Endothelial cell of umbilical vein (primary cell): ENCODE data around the gene TMEFF1.

Experiments used
- CTCF ChIP-seq, 2 donors: IDR thresholded peaks; 1 replicate in 1 of 2; 2 replicates in 1 of 2; pipeline ENCODE4 v1.5.1; 2011; ENCODE audit warnings: low read length in 2 of 2, mild to moderate bottlenecking in 2 of 2, moderate library complexity in 2 of 2, control low read depth in 1 of 2, inconsistent platforms in 1 of 2, low read depth in 1 of 2; ENCODE audit not compliant: insufficient read depth in 1 of 2; ENCODE audit errors: extremely low read depth in 1 of 2
- EZH2 ChIP-seq: IDR thresholded peaks from 2 replicates; pipeline ENCODE4 v1.6.1; 2012; ENCODE audit warnings: borderline replicate concordance, low read depth, mild to moderate bottlenecking, moderate library complexity, low read length, inconsistent platforms; ENCODE audit not compliant: severe bottlenecking
- FOS ChIP-seq: IDR thresholded peaks from 2 replicates; pipeline ENCODE4 v1.6.1; 2011; ENCODE audit warnings: mild to moderate bottlenecking, low read length, moderate library complexity, borderline replicate concordance; ENCODE audit not compliant: insufficient read depth
- GATA2 ChIP-seq: IDR thresholded peaks from 2 replicates; pipeline ENCODE4 v1.7.0; 2011; ENCODE audit warnings: low read depth, mild to moderate bottlenecking, moderate library complexity, mixed read lengths, low read length; ENCODE audit not compliant: insufficient read length, insufficient read depth
- MAX ChIP-seq: IDR thresholded peaks from 2 replicates; pipeline ENCODE4 v1.6.1; 2011; ENCODE audit not compliant: insufficient read depth, insufficient read length
- MYC ChIP-seq: IDR thresholded peaks from one replicate; pipeline ENCODE4 v1.6.1; 2011; ENCODE audit warnings: mild to moderate bottlenecking, low read depth, low read length
- POLR2A ChIP-seq: IDR thresholded peaks from 2 replicates; pipeline ENCODE4 v1.6.1; 2012; ENCODE audit warnings: low read depth, mild to moderate bottlenecking, control low read depth, low read length
- POLR2AphosphoS5 ChIP-seq: IDR thresholded peaks from 2 replicates; pipeline ENCODE4 v1.6.1; 2012; ENCODE audit warnings: low read depth, mild to moderate bottlenecking, control low read depth, low read length, moderate library complexity; ENCODE audit not compliant: insufficient read depth

GRCh38 chr9:100426189-100426529 is 46.8 kb upstream of the TMEFF1 start:
- TF ChIP-seq POLR2AphosphoS5 (no peak), POLR2A (no peak), CTCF (IDR thresholded peaks at IDR 0.05; ENCODE audit: extremely low read depth in 1 of 2, insufficient read depth in 1 of 2, low read depth in 1 of 2, low read length in 2 of 2) (no peak), FOS (no peak), MAX (no peak), EZH2 (no peak), GATA2 (no peak), MYC (no peak)
